H1 (cell line): ENCODE results near the gene TPRA1. TPM values are rescaled to one million over a fixed set of nuclear protein-coding genes. Genes with fewer than 3 reads are reported as not detected.

Source experiments
- JUND ChIP-seq: IDR thresholded peaks from 2 replicates; pipeline ENCODE4 v1.6.1; 2011; ENCODE audit warnings: mild to moderate bottlenecking, improper control_type of control experiment, low read length
- SAP30 ChIP-seq: fragments of 300-600 bp; sonication (generic); IDR thresholded peaks from 2 replicates; pipeline ENCODE4 v1.7.1; 2012; ENCODE audit warnings: low read length, moderate library complexity, mild to moderate bottlenecking, inconsistent platforms; ENCODE audit not compliant: insufficient read depth, insufficient replicate concordance
- SIN3A ChIP-seq, 2 experiments: IDR thresholded peaks in 1 of 2; conservative IDR thresholded peaks in 1 of 2; 2 replicates each; pipeline ENCODE4 v1.6.1; 2011 to 2012; ENCODE audit warnings: low read length in 2 of 2, improper control_type of control experiment in 1 of 2, low read depth in 1 of 2, mild to moderate bottlenecking in 1 of 2
- SP4 ChIP-seq: IDR thresholded peaks from 2 replicates; pipeline ENCODE4 v1.6.1; 2012; ENCODE audit warnings: low read length, inconsistent platforms
- polyA plus RNA-seq, 7 experiments: library from polyadenylated mRNA; depleted of rRNA in 3 of 7; stranded (reverse) in 5 of 7; unstranded in 2 of 7; fragments of >200 nt in 5 of 7; fragments of 200-250 nt in 2 of 7; gene quantifications; 1 replicate in 5 of 7; 2 replicates in 1 of 7; 4 replicates in 1 of 7; pipeline versions ENCODE4 v1.2.1 to v1.2.3, GENCODE V29; 2011 to 2013; ENCODE audit warnings: missing spikeins in 2 of 7, mixed read lengths in 2 of 7
- total RNA-seq: library from RNA; stranded (reverse); fragmentation: NEBNext Ultra II Directional; extraction: Animal tissue kit (Norgen Biotek cat#: 25700); gene quantifications from 2 replicates; pipeline ENCODE4 v1.2.1, GENCODE V29; 2021

Gene TPRA1
- total and polyA plus RNA-seq, 2 of the 8 experiments (the other 6 are each of a cell fraction or from before 2014, with no cell fraction given), result 18.8 to 38.5 TPM

GRCh38 chr3:127549826-127550467 lies 40.6 kb downstream of the TPRA1 start (continued):
- no peak for TF ChIP-seq SIN3A (conservative IDR thresholded peaks at IDR 0.05 in 1 of 2, IDR thresholded peaks at IDR 0.05 in 1 of 2; ENCODE audit: low read depth in 1 of 2, low read length in 2 of 2)
- no peak for TF ChIP-seq JUND
- TF ChIP-seq SP4, result no peak
- TF ChIP-seq SAP30, result no peak
- TF ChIP-seq, all 59 proteins: peak for 0
